Epithelial cell of proximal tubule (primary cell): ENCODE results near the gene TAS2R10. TPM values are rescaled to one million over a fixed set of nuclear protein-coding genes. Genes with fewer than 3 reads are reported as not detected.

Source experiments
- DNase-seq: peaks from one replicate; pipeline ENCODE4 v3.0.0-alpha.2; 2011; ENCODE audit warnings: low read depth
- H3K4me3 ChIP-seq: 2 replicates; pipeline ENCODE4 v1.5.1; 2011; ENCODE audit warnings: low read depth, mild to moderate bottlenecking, low read length
- CTCF ChIP-seq: conservative IDR thresholded peaks from 2 replicates; pipeline ENCODE4 v1.5.1; 2012; ENCODE audit warnings: low read depth, mild to moderate bottlenecking, low read length
- total RNA-seq: library from RNA; depleted of rRNA; stranded (reverse); fragments of >200 nt; gene quantifications from 2 replicates; pipeline ENCODE4 v1.2.3, GENCODE V29; 2015

TAS2R10 gene
- total RNA-seq, 1 donor from 2014 or later = not detected

- no peak for DNase-seq
- TF ChIP-seq CTCF = no peak
- H3K4me3 ChIP-seq = no peak overlapping the region
Measured at GRCh38 chr12:10851243-10851858, 25.2 kb upstream of the TAS2R10 start.

GRCh38 chr12:10849425-10849878 is 23.3 kb upstream of the TAS2R10 start, which contains the start of gene PRR4:
TSS of gene PRR4 (minus strand) at chr12:10849475. CDS start at chr12:10849437, 38 bp downstream.
- H3K4me3 ChIP-seq = no peak within 1 kb of the TSS
- TF ChIP-seq CTCF = no peak
- no peak for DNase-seq

- no peak for DNase-seq
- H3K4me3 ChIP-seq = no peak overlapping the region
- no peak for TF ChIP-seq CTCF
Measured at GRCh38 chr12:10847744-10848143, 21.6 kb upstream of the TAS2R10 start.

- no peak for DNase-seq
- no peak for TF ChIP-seq CTCF
Measured at GRCh38 chr12:10842862-10843261, 16.7 kb upstream of the TAS2R10 start.

GRCh38 chr12:10838461-10838860 is 12.3 kb upstream of the TAS2R10 start:
- TF ChIP-seq CTCF = no peak
- DNase-seq = no peak
- H3K4me3 ChIP-seq = no peak overlapping the region

More at GRCh38 chr12:10842862-10843261, 16.7 kb upstream of the TAS2R10 start:
- no peak overlapping the region for H3K4me3 ChIP-seq

GRCh38 chr12:10829994-10830393 is 3.8 kb upstream of the TAS2R10 start:
- DNase-seq = no peak
- TF ChIP-seq CTCF = no peak
- H3K4me3 ChIP-seq = no peak overlapping the region

- no peak for TF ChIP-seq CTCF
- no peak overlapping the region for H3K4me3 ChIP-seq
- DNase-seq = no peak
Measured at GRCh38 chr12:10824957-10825356, 1.2 kb downstream of the TAS2R10 start.
